ENCODE results near the gene STOX2. TPM values are rescaled to one million over a fixed set of nuclear protein-coding genes. Genes with fewer than 3 reads are reported as not detected.

Gene STOX2
- total RNA-seq, 1 donor from 2014 or later, result 11.6 TPM

GRCh38 chr4:184021389-184021788, 116.3 kb downstream of the STOX2 start:
- Mint-ChIP-seq H3K4me3 (no peak overlapping the region), H3K27ac (no peak overlapping the region)

GRCh38 chr4:184022679-184023383, 117.7 kb downstream of the STOX2 start:
- no peaks in the 10 kb centered on the region for H3K79me2 ChIP-seq (ENCODE audit: low read depth)
- no peak for DNase-seq (ENCODE audit: low spot score)
- Mint-ChIP-seq H3K36me3 (peaks cover 32% of the 10 kb centered on the region), H3K27me3 (ENCODE audit: insufficient read depth, low read depth) (peaks cover 3% of the 10 kb centered on the region), H3K4me1 (peaks cover 11% of the 10 kb centered on the region), H3K4me3 (no peak overlapping the region), H3K27ac (no peak overlapping the region), H3K9me3 (no peaks in the 10 kb centered on the region)
- no peaks in the 10 kb centered on the region for H3K27me3 ChIP-seq
- no peak overlapping the region for H3K27ac ChIP-seq
- H2AFZ ChIP-seq (replicated peaks), result no peak overlapping the region
- H4K20me1 ChIP-seq (ENCODE audit: low read depth), result no peaks in the 10 kb centered on the region
- H3K4me3 ChIP-seq, result no peak overlapping the region
- no peak overlapping the region for H3K4me2 ChIP-seq
- no peaks in the 10 kb centered on the region for H3K4me1 ChIP-seq
- H3K9me3 ChIP-seq (ENCODE audit: low read depth), result no peaks in the 10 kb centered on the region
- TF ChIP-seq EZH2 (IDR thresholded peaks at IDR 0.05) (no peak), CTCF (IDR thresholded peaks at IDR 0.05) (no peak), EZH2phosphoT487 (IDR thresholded peaks at IDR 0.05) (no peak)
- H3K9ac ChIP-seq, result no peak overlapping the region
- H3F3A ChIP-seq (ENCODE audit: low read depth), result no peaks in the 10 kb centered on the region
- no peaks in the 10 kb centered on the region for H3K36me3 ChIP-seq

More at GRCh38 chr4:184021389-184021788, 116.3 kb downstream of the STOX2 start:
- Histone ChIP-seq H3K27me3 (no peaks in the 10 kb centered on the region), H3K4me3 (no peak overlapping the region), H3K79me2 (ENCODE audit: low read depth) (no peaks in the 10 kb centered on the region), H2AFZ (replicated peaks) (no peak overlapping the region), H4K20me1 (ENCODE audit: low read depth) (no peaks in the 10 kb centered on the region), H3K9ac (no peak overlapping the region), H3K9me3 (ENCODE audit: low read depth) (no peaks in the 10 kb centered on the region), H3F3A (ENCODE audit: low read depth) (no peaks in the 10 kb centered on the region), H3K36me3 (no peaks in the 10 kb centered on the region), H3K4me1 (no peaks in the 10 kb centered on the region), H3K4me2 (no peak overlapping the region), H3K27ac (no peak overlapping the region)
- no peak for DNase-seq (ENCODE audit: low spot score)
- Mint-ChIP-seq H3K4me1 (peaks cover 11% of the 10 kb centered on the region), H3K36me3 (peaks cover 40% of the 10 kb centered on the region), H3K27me3 (ENCODE audit: insufficient read depth, low read depth) (peaks cover 3% of the 10 kb centered on the region), H3K9me3 (no peaks in the 10 kb centered on the region)
- TF ChIP-seq CTCF (IDR thresholded peaks at IDR 0.05) (no peak), EZH2 (IDR thresholded peaks at IDR 0.05) (no peak), EZH2phosphoT487 (IDR thresholded peaks at IDR 0.05) (no peak)

- no peak overlapping the region for H3K4me3 Mint-ChIP-seq
- peaks cover 3% of the 10 kb centered on the region for H3K27me3 Mint-ChIP-seq (ENCODE audit: insufficient read depth, low read depth)
- H3K36me3 Mint-ChIP-seq, result peaks cover 21% of the 10 kb centered on the region
- H2AFZ ChIP-seq (replicated peaks), result no peak overlapping the region
- H3K9ac ChIP-seq, result no peak overlapping the region
- no peaks in the 10 kb centered on the region for H4K20me1 ChIP-seq (ENCODE audit: low read depth)
- H3K4me2 ChIP-seq, result no peak overlapping the region
- H3K36me3 ChIP-seq, result no peaks in the 10 kb centered on the region
- no peaks in the 10 kb centered on the region for H3K27me3 ChIP-seq
- no peaks in the 10 kb centered on the region for H3K79me2 ChIP-seq (ENCODE audit: low read depth)
- no peak for DNase-seq (ENCODE audit: low spot score)
- no peaks in the 10 kb centered on the region for H3F3A ChIP-seq (ENCODE audit: low read depth)
- no peaks in the 10 kb centered on the region for H3K9me3 ChIP-seq (ENCODE audit: low read depth)
- peaks cover 11% of the 10 kb centered on the region for H3K4me1 Mint-ChIP-seq
- H3K9me3 Mint-ChIP-seq, result no peaks in the 10 kb centered on the region
- no peak for TF ChIP-seq CTCF (IDR thresholded peaks at IDR 0.05)
- TF ChIP-seq EZH2 (IDR thresholded peaks at IDR 0.05), result no peak
- TF ChIP-seq EZH2phosphoT487 (IDR thresholded peaks at IDR 0.05), result no peak
- H3K27ac ChIP-seq, result no peak overlapping the region
- no peak overlapping the region for H3K4me3 ChIP-seq
- no peaks in the 10 kb centered on the region for H3K4me1 ChIP-seq
- H3K27ac Mint-ChIP-seq, result no peak overlapping the region
Observed at GRCh38 chr4:184024637-184025036, 119.5 kb downstream of the STOX2 start.

Measured in neural progenitor cell (in vitro differentiated cells).